ENCODE data around the gene KHNYN.
"Not testable (repeated sequence)": the region's sequence is repeated elsewhere in the genome, so short reads cannot be mapped to it uniquely, and the experiment has no call there.

The KHNYN gene

DNA sequence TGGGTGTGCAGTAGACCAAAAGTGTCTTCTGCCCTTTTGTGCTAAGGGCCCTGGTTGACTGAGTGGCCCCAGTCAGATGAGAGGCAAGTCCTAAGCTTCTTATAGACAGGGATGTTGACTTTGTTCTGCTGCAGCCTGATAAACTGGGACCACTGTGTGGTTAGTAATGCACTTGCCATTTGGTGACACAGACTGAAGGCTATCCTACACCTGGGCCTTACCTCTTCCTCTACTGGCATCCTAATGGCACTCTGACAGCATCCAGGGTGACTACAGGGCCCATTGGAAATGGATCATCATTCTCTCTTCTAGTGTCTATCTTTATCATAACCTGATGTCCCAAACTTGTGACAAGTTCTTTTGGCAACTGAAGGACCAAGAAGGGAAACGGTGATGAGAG, 9.5 kb downstream of the KHNYN start:
- DNase-seq = no peak

GRCh38 chr14:24439830-24440605, 10.3 kb downstream of the KHNYN start:
- DNase-seq = no peak

DNA sequence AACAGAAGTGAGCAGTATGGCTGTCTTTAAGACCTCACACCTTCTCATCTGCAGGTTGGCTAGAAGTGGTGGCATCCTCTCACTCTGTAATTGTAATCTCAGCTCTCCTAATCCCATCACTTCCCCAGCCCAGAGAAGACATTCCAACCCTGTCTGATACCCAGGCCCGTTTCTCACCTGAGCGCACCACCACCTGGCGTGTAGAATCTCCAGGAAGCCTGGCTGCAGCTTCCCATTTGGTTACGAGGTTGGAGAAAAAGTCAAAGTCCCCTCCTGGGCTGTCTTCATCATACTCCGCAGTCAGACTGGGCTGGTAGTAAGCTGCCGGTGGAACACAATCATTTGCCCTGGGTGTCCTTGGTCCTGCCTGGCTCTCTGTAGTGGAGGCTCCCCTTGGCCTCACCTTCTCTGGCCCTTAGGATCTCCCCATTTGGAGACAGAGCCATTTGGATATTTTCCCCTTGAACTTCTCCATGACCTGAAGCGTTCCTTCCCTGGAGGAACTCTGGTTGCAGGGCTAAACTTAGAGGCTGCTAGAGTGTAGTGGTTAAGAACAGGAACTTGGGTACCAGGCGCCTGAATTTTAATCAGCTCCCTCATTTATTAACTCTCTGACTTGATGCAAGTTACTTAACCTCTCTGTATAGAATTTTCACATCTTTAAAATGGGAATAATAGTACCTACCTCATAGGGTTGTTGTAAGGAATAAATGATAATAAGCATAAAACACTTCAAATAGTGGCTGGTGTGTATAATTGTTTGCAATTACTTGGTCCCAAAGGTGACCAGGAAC, 11.0 kb downstream of the KHNYN start:
- no peak for DNase-seq

- no peak for DNase-seq
Measured at GRCh38 chr14:24441485-24441884, 11.7 kb downstream of the KHNYN start.

GRCh38 chr14:24441904-24442239, 12.1 kb downstream of the KHNYN start:
- no peak for DNase-seq

DNA sequence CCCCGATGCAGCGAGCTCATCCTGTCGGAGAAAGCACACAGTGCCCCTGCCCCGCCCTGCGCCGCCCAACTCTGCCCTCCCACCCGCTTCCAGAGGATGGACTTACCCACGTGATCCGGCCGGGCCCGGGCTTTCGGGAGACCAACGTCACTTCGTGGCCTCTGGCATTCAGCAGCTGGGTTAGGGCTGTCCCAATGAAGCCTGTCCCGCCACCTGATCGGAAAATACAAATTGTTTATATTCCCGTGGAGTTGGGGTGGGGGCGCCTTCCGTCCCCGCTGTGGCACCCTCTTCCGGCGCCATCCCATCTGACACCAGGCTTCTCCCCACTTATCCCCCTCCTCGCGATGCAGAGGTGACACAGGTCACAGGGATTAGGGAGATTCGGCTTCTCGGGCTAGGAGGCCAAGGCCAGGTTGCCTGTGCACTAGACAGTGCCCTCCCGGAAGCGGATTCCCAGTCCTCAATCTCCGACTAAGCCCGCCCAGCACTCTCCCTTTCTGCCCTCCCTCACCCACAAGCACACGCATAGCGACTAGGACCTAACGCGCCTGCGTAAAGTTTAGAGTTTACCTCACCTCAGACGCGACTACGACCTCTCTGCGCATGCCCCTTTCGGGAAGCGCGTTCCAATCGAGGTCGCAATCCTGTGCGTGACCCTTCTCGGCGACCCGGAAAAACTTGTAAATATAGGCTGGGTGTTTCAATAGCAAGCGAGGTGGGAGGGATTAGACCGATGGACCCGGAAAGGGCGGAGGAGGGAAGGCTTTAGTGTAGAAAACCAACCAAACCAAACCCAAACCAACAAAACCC, 12.7 kb downstream of the KHNYN start, which contains the start of gene SDR39U1:
SDR39U1 (minus strand) TSS at position 537 of the 813 bp plus-strand sequence; CDS start at position 530, 7 bp downstream.
- DNase-seq = peak; percentile 95

DNA sequence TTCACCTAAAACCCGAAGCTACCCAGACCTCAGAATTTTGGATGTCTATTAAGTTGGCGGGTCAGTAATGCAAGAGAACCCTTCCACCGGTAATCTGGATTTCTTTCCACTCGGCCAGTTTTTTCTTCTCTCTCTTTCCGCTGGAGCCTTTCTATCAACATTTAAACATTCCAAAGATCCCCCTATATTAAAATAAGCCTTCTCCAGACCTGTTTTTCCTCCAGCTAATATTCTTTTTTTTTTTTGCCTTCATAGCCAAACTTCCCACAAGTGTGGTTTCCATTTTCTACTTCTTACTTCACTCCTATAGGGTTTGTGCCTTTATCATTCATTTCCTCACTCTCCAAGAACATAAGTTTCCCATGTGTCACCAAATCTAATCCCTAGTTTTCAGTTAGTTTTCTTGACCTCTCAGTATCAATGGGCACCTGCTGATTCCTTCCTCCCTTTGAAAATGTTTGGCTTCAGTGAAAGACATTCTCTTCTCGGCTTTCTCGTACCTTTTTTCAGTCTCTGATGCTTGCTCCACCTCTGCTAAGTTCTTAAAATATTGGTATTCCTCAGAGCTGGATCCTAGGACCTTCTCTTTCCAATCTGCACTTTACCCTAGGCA, 13.4 kb downstream of the KHNYN start:
- no peak for DNase-seq

DNA sequence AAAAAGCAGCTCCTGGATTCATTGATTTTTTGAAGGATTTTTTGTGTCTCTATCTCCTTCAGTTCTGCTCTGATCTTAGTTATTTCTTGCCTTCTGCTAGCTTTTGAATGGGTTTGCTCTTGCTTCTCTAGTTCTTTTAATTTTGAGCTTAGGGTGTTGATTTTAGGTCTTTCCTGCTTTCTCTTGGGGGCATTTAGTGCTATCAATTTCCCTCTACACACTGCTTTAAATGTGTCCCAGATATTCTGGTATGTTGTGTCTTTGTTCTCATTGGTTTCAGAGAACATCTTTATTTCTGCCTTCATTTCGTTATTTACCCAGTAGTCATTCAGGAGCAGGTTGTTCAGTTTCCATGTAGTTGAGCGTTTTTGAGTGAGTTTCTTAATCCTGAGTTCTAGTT, 21.1 kb downstream of the KHNYN start:
- DNase-seq = not testable (repeated sequence)

DNA sequence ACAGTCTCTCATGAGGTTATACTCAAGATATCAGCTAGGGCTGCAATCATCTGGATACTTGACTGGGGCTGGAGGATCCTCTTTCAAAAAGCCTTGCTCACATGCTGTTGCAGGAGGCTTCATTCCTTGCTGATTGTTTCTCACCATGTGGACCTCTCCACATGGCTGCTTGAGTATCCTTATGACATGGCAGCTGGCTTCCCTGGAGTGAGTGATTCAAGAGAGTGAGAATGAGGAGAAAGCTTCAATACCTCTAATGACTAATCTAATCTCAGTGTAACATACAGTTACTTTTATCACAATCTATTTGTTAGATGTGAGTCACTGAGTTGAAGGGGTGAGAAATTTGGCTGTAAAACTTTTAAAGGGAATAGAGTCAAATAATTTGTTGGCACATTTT, 27.2 kb downstream of the KHNYN start:
- DNase-seq = no peak

DNA sequence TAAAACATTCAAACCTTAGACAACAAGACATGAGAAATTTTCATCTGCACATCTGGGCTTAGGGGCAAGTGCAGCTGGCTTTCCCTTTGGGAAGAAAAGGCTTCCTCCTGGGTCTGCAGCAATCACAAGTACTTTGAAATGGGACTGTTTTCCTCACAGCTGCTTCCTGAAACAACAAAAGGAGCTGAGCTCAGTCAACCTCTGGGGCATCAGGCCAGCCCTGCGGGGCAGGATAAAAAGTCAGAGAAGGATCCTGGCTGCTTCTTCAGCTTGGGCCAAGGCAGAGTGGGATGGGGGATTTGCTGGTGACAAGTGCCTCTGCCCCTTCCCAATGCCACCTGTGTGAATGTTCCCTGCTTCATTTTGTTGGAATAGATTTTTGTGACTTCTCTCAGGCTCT, 29.0 kb downstream of the KHNYN start:
- DNase-seq = no peak

DNA sequence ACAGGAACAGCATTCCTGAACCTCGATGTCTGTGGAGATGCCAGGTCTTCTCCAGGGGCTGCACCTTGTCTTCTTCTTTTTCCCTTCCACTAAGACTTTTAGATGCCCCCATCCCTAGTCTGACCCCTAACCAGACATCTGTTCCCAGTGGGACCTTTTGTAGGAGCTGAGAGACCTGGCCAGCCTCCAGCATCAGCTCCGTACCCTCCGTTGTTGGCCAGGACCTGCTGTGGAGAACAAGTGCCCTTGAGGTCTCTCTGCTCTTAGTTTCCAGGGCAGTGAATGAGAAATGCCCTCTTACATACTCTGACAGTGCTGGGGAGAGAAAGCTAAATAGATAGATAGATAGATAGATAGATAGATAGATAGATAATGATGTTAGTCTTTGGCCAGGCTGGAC, 29.6 kb downstream of the KHNYN start:
- DNase-seq = no peak

DNA sequence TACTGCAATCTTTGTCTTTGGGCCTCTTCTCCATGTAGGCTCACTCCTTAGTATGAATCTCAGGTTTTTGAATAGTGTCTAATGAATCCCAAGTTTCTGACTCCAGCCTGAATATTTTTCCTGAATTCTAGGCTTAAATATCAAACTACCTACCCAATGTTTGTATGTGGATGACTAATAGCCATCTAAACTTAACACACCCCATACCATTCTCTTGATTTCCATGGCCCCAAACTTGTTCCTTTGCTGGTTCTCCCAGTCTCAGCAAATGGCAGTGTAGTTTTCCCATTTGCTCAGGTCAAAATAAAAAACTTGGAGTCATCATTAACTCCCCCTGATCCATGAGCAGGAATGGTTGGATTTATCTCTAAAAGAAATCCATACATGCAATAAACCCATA, 31.6 kb downstream of the KHNYN start:
- no peak for DNase-seq

DNA sequence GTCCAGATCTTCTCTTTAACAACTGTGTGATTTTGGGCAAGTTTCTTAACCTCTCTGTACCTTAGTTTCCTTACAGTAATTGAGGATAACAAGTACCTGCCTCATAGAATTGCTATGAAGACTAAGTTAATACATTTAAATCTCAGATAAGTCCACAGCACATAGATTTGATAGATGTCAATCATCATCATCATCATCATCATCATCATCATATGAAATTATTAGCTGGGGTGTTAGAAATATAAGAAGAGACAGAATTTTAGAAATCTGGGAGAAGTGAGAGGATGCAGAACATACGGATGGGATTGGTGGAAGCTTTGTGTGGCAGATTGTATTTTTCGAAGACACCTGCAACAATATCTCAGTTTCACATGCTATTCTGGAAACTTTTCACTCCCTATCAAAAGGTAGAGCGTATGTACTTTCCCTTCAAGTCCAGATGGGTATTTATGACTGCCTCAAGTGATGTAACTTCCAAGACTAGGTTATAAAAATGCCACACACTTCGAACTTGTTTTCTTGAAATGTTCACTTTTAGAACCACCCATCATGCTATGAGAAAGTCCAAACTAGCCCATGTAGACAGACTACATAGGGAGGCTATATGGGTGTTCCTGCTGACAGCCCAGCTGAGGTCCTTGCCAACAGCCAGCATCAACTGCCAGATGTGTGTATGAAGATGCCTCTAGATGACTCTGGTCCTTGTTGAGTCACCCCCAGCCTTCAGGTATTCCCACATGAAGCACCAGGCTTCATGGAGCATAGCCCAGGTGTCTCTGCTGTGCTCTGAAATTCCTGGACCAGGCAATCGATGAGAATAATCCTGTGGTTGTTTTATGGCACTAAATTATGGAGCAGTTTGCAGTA, 33.5 kb downstream of the KHNYN start:
- DNase-seq = no peak

GRCh38 chr14:24463884-24464785, 34.4 kb downstream of the KHNYN start:
- DNase-seq = no peak

DNA sequence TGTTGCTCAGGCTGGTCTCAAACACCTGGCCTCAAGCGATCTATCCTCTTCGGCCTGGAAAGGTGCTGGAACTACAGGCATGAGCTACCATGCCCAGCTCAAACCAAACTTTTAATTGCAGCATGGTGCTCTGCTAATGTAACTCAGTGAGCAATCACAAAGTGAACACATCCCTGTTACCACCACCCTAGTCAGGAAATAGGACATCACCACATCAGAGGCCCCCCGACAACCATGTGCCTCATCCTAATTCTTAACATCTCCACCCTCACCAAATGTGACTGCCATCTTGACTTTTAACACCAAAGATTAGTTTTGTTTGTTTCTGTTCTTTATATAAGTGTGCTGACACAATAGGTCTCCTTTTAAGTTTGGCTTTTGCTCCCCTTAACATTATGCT, 35.6 kb downstream of the KHNYN start:
- no peak for DNase-seq

- no peak for DNase-seq
Measured at GRCh38 chr14:24465805-24466204, 36.1 kb downstream of the KHNYN start.

DNA sequence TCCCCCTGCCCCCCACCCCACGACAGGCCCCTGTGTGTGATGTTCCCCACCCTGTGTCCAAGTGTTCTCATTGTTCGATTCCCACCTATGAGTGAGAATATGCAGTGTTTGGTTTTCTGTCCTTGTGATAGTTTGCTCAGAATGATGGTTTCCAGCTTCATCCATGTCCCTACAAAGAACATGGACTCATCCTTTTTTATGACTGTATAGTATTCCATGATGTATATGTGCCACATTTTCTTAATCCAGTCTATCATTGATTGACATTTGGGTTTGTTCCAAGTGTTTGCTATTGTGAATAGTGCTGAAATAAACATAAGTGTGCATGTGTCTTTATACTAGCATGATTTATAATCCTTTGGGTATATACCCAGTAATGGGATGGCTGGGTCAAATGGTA, 40.7 kb downstream of the KHNYN start:
- DNase-seq = not testable (repeated sequence)

DNA sequence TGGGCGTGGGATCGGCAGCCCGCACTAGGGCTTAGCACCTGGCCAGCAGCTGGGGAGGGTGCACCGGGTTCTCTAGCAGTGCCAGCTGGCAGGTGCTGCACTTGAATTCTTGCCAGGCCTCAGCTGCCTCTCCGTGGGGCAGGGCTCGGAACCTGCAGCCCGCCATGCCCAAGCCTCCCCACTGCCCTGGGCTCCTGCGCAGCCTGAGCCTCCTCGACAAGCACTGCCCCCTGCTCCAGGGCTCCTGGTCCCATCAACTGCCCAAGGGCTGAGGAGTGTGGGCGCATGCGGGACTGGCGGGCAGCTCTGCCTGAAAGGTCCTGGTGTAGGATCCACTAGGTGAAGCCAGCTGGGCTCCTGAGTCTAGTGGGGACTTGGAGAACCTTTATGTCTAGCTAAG, 43.5 kb downstream of the KHNYN start:
- no peak for DNase-seq

GRCh38 chr14:24475261-24475660, 45.5 kb downstream of the KHNYN start:
- DNase-seq = peak; percentile 32

DNA sequence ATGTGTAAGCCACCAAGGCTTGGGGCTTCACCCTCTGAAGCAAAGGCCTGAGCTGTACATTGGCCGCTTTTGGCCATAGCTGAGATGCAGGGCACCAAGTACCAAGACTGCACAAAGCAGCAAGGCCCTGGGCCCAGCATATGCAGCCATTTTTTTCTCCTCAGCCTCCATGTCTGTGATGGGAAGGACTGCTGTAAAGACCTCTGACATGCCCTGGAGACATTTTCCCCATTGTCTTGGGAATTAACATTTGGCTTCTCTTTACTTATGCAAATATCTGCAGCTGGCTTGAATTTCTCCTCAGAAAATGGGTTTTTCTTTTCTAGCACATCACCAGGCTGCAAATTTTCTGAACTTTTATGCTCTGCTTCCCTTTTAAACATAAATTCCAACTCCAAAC, 50.2 kb downstream of the KHNYN start:
- not testable (repeated sequence) for DNase-seq

All from KG1 (cell line).